Neutrophil (primary cell): ENCODE results near the gene DYNC1LI2.

ENCODE experiments used
- H3K27ac ChIP-seq: fragments of 200-600 bp; sonication (generic); 2 replicates; pipeline ENCODE4 v1.5.1; 2016; ENCODE audit warnings: mild to moderate bottlenecking, moderate library complexity
- H3K27me3 ChIP-seq: fragments of 200-600 bp; sonication (generic); 2 replicates; pipeline ENCODE4 v1.6.0; 2016; ENCODE audit warnings: mild to moderate bottlenecking
- H3K36me3 ChIP-seq: fragments of 200-600 bp; sonication (generic); 2 replicates; pipeline ENCODE4 v1.5.1; 2017
- H3K4me1 ChIP-seq, 2 experiments: fragments of 200-600 bp in 1 of 2; sonication (generic) in 1 of 2; 1 replicate in 1 of 2; 2 replicates in 1 of 2; pipeline versions ENCODE4 v1.5.1 to v1.6.1; 2013 to 2016; ENCODE audit warnings: low read depth in 1 of 2, low read length in 1 of 2, mild to moderate bottlenecking in 1 of 2, moderate library complexity in 1 of 2; ENCODE audit not compliant: control insufficient read depth in 1 of 2, insufficient read depth in 1 of 2
- H3K4me3 ChIP-seq, 2 experiments: fragments of 200-600 bp in 1 of 2; sonication (generic) in 1 of 2; 1 replicate in 1 of 2; 2 replicates in 1 of 2; pipeline ENCODE4 v1.5.1; 2013 to 2016; ENCODE audit warnings: low read depth in 1 of 2, low read length in 1 of 2, mild to moderate bottlenecking in 1 of 2, moderate library complexity in 1 of 2
- H3K9me3 ChIP-seq: fragments of 200-600 bp; sonication (generic); 2 replicates; pipeline ENCODE4 v1.5.1; 2016
- CTCF ChIP-seq: fragments of 200-600 bp; sonication (generic); IDR thresholded peaks from 2 replicates; pipeline ENCODE4 v1.5.1; 2016; ENCODE audit warnings: antibody characterized with exemption

The DYNC1LI2 gene

DNA sequence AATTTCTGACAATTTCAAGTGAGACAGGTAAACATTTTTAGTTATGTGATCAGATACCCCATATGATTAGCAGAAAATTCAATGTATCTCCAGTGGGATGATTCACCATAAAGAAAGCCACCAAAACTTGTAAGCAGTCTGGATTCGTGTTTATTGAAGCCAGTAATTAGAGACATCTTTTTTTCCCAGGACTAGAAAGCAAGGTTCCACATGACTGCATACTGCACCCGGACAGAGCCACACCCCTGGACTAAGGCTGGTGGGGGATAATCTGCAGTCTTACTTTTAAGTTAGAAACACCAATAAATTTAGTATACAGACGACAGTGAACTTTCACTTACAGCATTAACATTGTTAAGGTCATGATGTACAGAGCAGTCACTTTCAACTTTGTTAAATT is 30.6 kb downstream of the DYNC1LI2 start:
- Histone ChIP-seq H3K9me3 (no peaks in the 10 kb centered on the region), H3K36me3 (peaks cover 82% of the 10 kb centered on the region), H3K27me3 (no peaks in the 10 kb centered on the region), H3K27ac (no peak overlapping the region), H3K4me3 (no peak overlapping the region), H3K4me1 (no peaks in the 10 kb centered on the region)
- no peak for TF ChIP-seq CTCF

DNA sequence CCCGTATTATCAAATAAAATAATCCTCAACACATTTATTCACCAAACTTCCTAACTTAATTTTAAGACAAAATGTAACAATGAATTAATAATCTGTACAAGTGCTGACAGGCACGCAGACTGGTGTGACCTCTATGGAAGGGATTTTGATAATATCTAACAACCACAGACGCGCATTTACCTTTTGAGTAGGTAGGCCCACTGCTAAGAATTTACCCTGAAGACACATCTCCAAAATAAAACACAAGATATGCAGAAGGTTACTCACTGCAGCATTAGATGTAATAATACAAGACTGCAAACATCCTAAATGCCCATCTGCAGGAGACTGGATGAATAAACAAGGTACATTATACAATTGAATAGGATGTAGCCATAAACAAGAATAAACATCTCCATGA is 32.2 kb downstream of the DYNC1LI2 start:
- TF ChIP-seq CTCF: no peak
- H3K4me3 ChIP-seq: no peak overlapping the region
- peaks cover 66% of the 10 kb centered on the region for H3K36me3 ChIP-seq
- H3K27me3 ChIP-seq: no peaks in the 10 kb centered on the region
- H3K27ac ChIP-seq: no peak overlapping the region
- H3K4me1 ChIP-seq: no peaks in the 10 kb centered on the region
- no peaks in the 10 kb centered on the region for H3K9me3 ChIP-seq

DNA sequence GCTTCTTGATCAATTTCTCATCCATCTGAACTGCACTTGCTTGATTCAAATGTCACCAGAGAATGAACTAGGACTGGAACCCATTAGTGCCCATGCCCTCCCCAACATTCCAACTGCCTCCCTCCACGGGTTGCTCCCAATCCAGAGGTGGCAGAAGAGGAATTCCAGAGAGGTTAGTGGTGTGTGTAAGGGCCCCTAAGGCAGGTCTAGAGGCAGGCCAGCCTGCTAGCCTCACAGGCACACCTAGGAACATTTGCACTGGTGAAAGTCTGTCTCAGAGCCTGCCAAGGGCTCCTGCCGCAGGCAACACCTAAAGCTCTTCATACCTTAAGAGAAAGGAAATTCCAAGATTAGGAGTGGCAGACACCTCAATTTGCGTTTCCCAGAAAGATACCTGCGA is 33.6 kb downstream of the DYNC1LI2 start:
- Histone ChIP-seq H3K27me3 (no peaks in the 10 kb centered on the region), H3K36me3 (peaks cover 52% of the 10 kb centered on the region), H3K27ac (no peak overlapping the region), H3K4me1 (no peaks in the 10 kb centered on the region), H3K9me3 (no peaks in the 10 kb centered on the region), H3K4me3 (no peak overlapping the region)
- no peak for TF ChIP-seq CTCF

DNA sequence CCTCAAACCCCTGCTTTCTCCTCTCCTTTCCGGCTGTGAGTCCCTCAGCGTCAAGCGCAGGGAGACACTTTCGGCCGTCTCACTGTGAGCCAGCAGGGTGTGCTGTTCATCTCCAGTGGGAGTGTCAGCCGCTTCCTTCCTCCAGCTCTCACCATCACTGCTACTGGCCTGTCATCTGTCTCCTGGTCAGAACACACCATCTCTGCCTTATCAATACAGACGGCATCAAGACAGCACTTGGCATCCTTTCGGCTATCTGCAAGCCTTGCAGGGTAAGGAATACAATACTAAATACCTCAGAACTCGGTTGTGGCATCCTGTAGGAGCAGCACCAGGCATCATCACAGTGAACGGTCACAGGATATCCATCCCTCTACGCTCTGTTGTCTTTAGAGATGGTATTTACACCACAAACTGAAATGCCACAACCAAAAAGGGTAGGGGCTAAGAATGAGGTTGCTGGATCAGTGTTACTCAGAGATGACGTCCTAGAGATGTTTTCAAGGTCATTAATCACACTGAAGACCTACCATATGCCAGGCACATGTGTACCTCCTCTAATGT is 34.2 kb downstream of the DYNC1LI2 start:
- no peak for TF ChIP-seq CTCF
- Histone ChIP-seq H3K4me3 (no peak overlapping the region), H3K27ac (no peak overlapping the region), H3K4me1 (no peaks in the 10 kb centered on the region), H3K9me3 (no peaks in the 10 kb centered on the region), H3K27me3 (no peaks in the 10 kb centered on the region), H3K36me3 (peaks cover 46% of the 10 kb centered on the region)

GRCh38 chr16:66714654-66715307 is 36.6 kb downstream of the DYNC1LI2 start:
- no peak for TF ChIP-seq CTCF

More at GRCh38 chr16:66714654-66715307, 36.6 kb downstream of the DYNC1LI2 start:
- no peak overlapping the region for H3K4me3 ChIP-seq
- H3K27me3 ChIP-seq: no peaks in the 10 kb centered on the region
- peaks cover 26% of the 10 kb centered on the region for H3K36me3 ChIP-seq
- no peak overlapping the region for H3K27ac ChIP-seq
- H3K4me1 ChIP-seq: no peaks in the 10 kb centered on the region
- H3K9me3 ChIP-seq: no peaks in the 10 kb centered on the region
